IMR-90 (cell line): ENCODE measurements around the gene BMP10.

Experiments
- BHLHE40 ChIP-seq: fragments of 150-350 bp; IDR thresholded peaks from 2 replicates; pipeline ENCODE4 v1.6.1; 2016; ENCODE audit warnings: mild to moderate bottlenecking, low read depth, low read length
- CTCF ChIP-seq: conservative IDR thresholded peaks from 2 replicates; pipeline ENCODE4 v1.5.1; 2012; ENCODE audit warnings: mild to moderate bottlenecking, low read depth, low read length, improper control_type of control experiment
- MXI1 ChIP-seq: IDR thresholded peaks from 2 replicates; pipeline ENCODE4 v1.6.1; 2012; ENCODE audit warnings: low read depth, mild to moderate bottlenecking, low read length, moderate library complexity, borderline replicate concordance
- POLR2A ChIP-seq: IDR thresholded peaks from 2 replicates; pipeline ENCODE4 v1.6.1; 2012; ENCODE audit warnings: mild to moderate bottlenecking, low read depth, low read length
- RAD21 ChIP-seq: IDR thresholded peaks from 2 replicates; pipeline ENCODE4 v1.6.1; 2012; ENCODE audit warnings: low read length, improper control_type of control experiment

DNA sequence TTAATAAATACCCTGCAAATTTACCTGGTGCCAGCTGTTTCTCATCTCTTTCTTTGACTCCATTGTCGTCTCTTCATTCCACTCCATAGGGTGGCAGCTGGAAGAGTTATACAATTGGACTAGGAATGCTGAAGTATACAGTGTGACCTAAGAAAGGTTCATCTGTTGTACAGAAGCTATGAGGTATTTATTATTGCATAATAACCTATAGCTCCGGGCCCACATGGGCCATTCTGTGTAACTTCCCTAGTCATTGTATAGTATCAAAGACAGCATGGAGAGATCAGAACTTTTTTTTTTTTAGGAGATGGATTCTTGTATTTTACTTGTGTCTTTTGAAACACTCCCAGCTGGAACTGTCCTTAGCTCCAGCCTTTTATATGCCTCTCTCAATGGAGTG, 26.2 kb downstream of the BMP10 start:
- TF ChIP-seq RAD21 (no peak), POLR2A (no peak), CTCF (no peak), MXI1 (no peak), BHLHE40 (no peak)
